Activated naive CD4-positive, alpha-beta T cell treated with anti-CD3 and anti-CD28 coated beads, Interleukin-2, amount 50 U/mL, for 72 hours (primary cell): ENCODE data around the gene MRPS10. TPM values are rescaled to one million over a fixed set of nuclear protein-coding genes. Genes with fewer than 3 reads are reported as not detected.
A peak's percentile ranks its signal among the peaks of the same experiment; 100 is the strongest.

Source experiments
- ATAC-seq, 2 donors: fragments of 150-1000 bp; cut with Tn5 transposase; 2 replicates each; pipeline ENCODE4 v1.10.0; 2021; ENCODE audit warnings: mild to moderate bottlenecking in 2 of 2, moderate library complexity in 2 of 2
- DNase-seq, 2 donors: peaks; one replicate each; pipeline ENCODE4 v3.0.0; 2021 to 2022; ENCODE audit warnings: low spot score in 2 of 2
- H3K27ac Mint-ChIP-seq, 2 donors: one replicate each; pipeline ENCODE4 v1.8.0; 2022; ENCODE audit warnings: mild to moderate bottlenecking in 2 of 2, mixed read lengths in 2 of 2
- H3K36me3 Mint-ChIP-seq, 2 donors: one replicate each; pipeline ENCODE4 v1.8.0; 2022; ENCODE audit warnings: mixed read lengths in 2 of 2
- H3K9me3 Mint-ChIP-seq, 2 donors: one replicate each; pipeline ENCODE4 v1.8.0; 2022; ENCODE audit warnings: mixed read lengths in 2 of 2
- total RNA-seq, 2 donors: library from RNA; stranded (reverse); gene quantifications; one replicate each; pipeline ENCODE4 v1.2.3, GENCODE V29; 2022

MRPS10 gene
- total RNA-seq, 2 donors from 2014 or later: 30.8 to 37.4 TPM

DNA sequence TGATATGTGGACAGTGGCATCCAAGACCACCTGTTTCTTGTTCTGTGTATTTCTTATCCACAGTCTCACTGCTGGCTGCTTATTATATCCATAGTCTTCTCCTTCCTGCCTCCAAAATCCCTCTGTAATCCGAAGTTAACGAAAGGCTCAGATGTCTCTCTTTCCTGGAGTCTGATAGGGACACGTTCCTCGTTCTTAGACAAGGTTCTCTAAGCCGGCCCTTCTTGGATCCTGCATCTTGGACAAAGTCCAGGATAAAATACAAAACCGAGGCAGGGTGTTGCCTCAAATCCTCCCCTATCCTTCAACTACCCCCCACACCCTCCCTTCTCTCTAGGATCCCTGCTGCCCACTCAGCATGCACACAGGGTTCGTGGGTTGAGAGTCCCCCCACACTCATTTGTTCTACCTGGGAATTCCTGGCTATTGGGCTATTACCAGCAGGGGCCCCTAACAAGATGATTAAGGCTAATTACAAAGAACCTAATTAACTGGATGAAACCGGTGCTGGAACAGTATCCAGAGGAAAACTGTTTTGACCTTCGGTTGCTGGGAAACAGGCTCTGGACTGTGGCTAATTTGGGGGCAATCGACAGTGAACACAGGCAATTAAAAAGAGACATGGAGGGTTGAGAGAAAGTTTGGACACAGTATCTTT lies 32.7 kb upstream of the MRPS10 start:
- Mint-ChIP-seq H3K27ac (peak overlapping the region in 1 of 2 donors; percentile 78), H3K36me3 (peaks cover 0 to 11% of the 10 kb centered on the region in 2 donors), H3K9me3 (no peaks in the 10 kb centered on the region)
- ATAC-seq (no peak), DNase-seq (no peak)

DNA sequence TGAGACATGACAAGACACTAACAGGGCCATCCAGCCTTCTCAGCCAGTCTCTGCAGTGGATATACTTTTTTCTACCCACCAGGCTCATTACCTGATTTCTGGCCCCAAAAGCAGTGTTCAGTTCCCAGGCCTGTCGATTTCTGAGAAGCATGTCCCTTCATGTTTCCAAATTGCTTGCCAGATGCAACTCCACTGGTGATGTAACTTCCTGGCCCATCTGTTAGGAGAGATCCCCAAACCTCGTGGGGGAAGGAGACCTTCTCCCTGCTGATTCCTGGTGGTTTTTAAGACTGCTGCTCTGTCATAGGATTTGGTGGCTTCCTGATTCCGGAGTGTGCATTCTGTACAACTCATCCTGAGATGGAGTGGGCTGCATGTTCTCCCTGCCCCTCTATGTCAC lies 31.6 kb upstream of the MRPS10 start:
- no peaks in the 10 kb centered on the region for H3K9me3 Mint-ChIP-seq
- DNase-seq: no peak
- ATAC-seq: no peak
- H3K27ac Mint-ChIP-seq: peak overlapping the region in 1 of 2 donors; percentile 69
- peaks cover 0 to 11% of the 10 kb centered on the region in 2 donors for H3K36me3 Mint-ChIP-seq

DNA sequence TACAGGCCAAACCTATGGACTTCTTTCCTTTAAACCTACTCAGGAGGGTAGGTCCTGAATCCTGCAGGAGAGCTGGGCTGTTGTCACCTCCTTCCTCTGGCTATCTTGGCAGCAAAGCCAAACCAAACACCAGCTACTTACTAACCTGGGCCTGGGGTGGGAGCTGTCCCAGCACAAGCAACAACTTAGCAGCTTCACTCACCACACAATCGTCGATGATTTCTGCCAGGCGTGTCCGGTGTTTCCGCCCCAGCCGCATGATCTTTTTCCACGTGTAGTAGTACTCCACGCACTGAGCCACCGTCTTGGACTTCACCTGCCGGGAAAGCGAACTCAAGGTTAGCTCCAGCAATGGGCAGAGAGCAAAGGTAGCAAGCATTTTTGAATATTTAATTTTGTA lies 25.4 kb upstream of the MRPS10 start:
- H3K36me3 Mint-ChIP-seq: peaks cover 0 to 4% of the 10 kb centered on the region in 2 donors
- no peak for DNase-seq
- no peaks in the 10 kb centered on the region for H3K9me3 Mint-ChIP-seq
- no peak overlapping the region for H3K27ac Mint-ChIP-seq
- ATAC-seq: no peak

DNA sequence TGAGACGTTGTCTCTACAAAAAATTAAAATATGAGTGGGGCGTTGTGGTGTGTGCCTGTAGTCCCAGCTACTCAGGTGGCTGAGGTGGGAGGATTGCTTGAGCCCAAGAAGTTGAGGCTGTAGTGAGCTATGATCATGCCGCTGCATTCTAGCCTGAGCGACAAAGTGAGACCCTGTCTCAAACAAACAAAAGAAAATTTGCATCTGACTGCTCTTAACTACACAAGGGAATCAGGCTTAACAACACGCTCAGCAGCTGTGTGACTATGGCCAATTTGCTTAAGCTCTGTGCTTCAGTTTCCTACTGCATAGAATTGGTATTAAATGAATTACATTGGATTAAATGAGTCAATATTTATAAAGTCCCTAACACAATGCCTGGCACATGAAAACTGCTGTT lies 24.3 kb upstream of the MRPS10 start:
- Mint-ChIP-seq H3K9me3 (no peaks in the 10 kb centered on the region), H3K36me3 (peaks cover 0 to 4% of the 10 kb centered on the region in 2 donors), H3K27ac (peak overlapping the region in 1 of 2 donors; percentile 6)
- ATAC-seq: no peak
- no peak for DNase-seq

DNA sequence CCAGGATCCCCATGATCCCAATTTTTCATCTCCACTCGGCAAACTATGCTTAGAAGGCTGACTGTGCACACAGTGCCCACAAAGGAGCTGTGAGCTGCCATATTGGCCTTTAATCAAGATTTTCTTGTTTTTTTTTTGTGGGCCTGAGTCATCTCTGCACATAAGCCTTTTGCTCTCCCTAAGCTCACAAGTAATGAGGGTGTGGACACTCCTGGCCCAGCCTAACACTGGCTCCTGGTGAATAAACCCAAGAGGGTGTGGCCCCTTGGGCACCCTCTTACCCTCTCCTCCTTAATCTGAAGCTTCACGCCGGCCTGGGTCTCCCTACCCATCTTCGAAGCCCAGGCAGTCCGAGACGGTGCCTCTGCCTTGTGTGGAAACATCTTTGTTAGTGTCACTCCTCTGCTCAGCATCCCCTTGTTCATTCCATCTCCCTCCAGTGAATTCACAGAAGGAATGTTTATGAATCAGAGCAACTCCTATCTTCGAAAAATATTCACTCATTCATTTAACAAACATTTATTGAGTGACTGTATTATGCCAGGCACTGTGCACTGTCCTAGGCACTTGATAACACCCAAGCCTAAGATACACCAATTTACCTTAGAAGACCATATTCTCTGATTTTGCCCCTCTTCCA lies 22.2 kb upstream of the MRPS10 start:
- Mint-ChIP-seq H3K9me3 (no peaks in the 10 kb centered on the region), H3K27ac (peak overlapping the region; percentile 33 to 61), H3K36me3 (peaks cover 0 to 4% of the 10 kb centered on the region in 2 donors)
- DNase-seq (no peak), ATAC-seq (no peak)

DNA sequence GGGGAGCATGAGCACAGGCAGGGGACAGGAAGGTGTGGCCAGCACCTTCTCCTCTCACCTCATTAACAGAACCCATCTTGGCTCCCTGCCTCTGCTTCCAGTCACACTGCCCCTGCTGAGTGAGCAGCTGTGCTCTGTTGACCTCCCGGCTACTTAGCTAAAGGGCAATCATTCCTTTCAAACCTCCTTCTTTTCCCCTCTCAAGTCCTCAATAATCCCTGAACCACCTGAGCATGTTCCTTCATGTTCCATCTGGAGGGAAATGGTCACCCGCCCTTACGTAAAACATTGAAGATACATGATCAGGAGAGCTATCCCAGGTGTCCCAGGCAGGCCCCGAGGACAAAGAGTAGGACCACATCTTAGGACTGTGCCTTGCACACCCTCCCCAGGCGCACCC lies 21.7 kb upstream of the MRPS10 start:
- H3K27ac Mint-ChIP-seq: peak overlapping the region; percentile 1 to 33
- H3K36me3 Mint-ChIP-seq: peaks cover 0 to 4% of the 10 kb centered on the region in 2 donors
- no peak for ATAC-seq

DNA sequence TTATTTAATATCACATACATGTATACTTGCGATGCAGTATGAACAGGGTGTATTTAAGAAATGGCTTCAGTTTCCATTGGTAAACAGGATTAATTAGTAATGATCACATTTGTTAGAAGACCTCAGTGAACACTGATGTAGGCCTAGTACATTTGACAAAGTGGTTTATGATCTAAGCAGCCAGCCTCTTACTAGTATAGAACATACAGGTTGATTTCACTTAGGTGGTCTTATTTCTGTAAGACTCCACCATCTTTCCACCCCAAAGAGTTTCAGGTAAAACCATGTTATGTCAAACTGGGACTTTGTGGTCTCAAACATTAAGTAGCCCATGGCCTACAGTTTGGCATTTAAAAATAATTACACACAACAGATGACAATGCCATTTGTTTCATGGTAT lies 20.2 kb upstream of the MRPS10 start:
- no peaks in the 10 kb centered on the region for H3K9me3 Mint-ChIP-seq
- H3K36me3 Mint-ChIP-seq: peaks cover 0 to 4% of the 10 kb centered on the region in 2 donors
- no peak for ATAC-seq
- no peak for DNase-seq
- peak overlapping the region in 1 of 2 donors; percentile 6 for H3K27ac Mint-ChIP-seq

More for the DNA sequence above, 21.7 kb upstream of the MRPS10 start:
- no peak for DNase-seq
- H3K9me3 Mint-ChIP-seq: no peaks in the 10 kb centered on the region

DNA sequence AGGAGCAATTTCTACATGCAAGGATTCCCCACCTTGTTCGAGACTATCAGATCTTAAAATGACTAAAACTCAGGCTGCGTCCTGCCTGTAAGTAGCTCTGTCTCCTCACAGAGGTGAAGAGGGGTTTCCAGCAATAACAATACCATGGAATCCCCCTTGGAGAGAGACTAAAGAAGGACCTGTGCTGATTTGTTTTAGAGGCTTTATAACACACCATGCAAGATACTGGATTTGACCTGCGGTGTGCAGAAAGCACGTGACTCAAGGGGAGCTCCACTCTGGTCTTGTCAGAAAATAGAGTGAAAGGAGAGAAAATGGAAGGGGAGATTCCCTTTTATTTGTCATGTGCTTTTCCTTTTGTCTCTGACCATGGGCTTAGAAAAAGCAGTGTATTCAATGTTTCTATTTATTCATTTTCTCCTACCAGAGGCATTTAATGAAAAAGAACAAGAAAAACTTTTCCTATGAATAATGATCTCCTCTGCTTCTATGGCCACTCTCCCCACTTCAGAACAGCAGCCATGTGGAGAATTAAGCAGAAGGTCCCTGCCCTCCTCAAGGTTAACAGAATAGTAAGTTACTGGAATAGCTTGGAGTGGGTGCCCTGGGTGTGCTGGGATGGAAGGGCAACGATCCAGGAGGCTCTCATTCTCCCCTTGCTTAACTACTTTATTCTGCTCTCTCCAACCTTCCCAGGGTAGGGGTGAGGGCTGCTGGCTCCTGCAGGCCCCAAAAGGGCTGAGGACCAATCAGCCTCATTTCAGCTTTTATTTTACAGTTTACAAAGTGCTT lies 19.2 kb upstream of the MRPS10 start:
- Mint-ChIP-seq H3K9me3 (no peaks in the 10 kb centered on the region), H3K27ac (peak overlapping the region in 1 of 2 donors; percentile 69), H3K36me3 (peaks cover 0 to 4% of the 10 kb centered on the region in 2 donors)
- DNase-seq (no peak), ATAC-seq (peak; percentile 60 to 68)

DNA sequence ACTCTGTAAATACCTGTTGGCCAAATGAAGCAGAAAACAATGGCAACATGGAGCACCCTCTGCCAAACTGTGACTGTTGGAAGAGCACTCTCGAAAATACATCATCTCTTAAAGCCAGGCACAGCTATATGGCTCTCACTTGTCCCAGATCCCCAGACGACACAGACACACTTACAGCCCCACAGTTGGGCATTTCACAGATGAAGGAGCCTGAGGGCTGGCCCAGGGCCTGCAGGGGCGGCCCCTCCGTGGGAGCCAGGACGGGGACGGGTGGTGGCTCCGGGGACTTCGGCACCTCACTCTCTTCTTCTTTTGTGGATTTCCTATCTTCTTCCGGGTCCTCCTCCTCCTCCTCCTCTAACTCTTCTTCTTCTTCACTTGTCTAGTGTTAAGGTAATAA lies 18.4 kb upstream of the MRPS10 start:
- no peak for ATAC-seq
- no peak for DNase-seq
- no peaks in the 10 kb centered on the region for H3K9me3 Mint-ChIP-seq
- H3K36me3 Mint-ChIP-seq: peaks cover 0 to 4% of the 10 kb centered on the region in 2 donors
- H3K27ac Mint-ChIP-seq: peak overlapping the region in 1 of 2 donors; percentile 69

DNA sequence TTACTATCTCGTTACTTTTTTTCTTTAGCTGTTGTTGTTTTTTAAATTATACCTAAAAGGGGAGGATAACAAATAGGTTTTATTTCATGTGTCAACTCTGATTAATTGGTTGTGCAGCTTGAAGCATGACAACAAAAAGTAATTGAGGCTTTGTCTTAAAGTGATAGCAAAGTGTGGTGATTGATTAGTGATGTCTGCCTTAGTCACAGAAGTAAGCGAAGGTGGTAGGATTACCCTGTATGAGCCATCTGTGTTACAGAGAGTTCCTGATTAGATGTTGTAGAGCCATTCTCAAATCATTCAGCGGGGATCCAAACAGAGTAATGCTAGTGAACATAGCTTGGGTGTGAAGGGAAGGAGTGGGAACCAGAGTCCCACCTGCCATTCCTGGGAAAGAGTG lies 14.4 kb upstream of the MRPS10 start:
- ATAC-seq (no peak), DNase-seq (no peak)
- Mint-ChIP-seq H3K27ac (no peak overlapping the region), H3K36me3 (no peaks in the 10 kb centered on the region), H3K9me3 (no peaks in the 10 kb centered on the region)

DNA sequence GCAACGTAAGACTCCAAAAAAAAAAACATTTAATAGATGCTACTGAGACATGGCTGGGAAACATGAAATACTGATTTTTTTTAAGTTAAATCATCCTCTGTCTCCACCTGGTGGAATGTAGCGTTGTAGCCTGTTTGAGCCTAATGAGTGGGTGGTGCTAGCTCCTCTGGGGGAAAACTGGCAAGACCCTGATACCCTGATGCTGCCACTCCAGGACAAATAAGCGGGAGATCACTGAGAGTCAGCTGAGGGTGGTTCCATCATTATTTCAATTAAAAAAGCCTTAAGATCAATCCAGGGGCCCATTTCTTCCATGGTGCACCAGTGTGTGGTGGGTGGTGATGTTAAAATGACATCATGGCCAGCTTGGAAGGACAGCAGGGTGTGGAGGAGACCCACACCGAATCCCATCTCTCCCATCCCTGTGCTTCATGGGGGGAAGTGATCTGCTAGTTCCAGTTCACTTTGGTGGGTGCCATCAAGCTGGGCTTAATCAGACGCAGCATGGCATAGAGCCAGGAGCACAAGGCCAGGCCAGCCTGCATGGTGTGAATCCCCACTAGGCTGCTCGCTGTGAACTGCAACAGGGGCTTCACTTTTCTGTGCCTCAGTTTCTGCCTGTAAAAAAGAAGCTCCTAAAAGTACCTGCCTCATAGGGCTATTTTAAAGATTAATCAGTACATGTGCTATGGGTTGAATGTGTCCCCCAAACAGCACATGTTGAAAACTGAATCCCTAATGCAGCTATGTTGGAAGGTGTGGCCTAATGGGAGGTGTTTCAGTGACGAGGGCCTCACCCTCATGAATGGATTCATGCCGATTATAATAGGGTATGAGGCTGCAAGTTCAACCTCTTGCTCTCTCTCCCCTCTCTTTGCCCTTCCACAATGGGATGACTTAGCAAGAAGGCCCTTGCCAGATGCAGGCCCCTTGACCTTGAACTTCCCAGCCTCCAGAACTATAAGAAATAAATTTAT lies 13.0 kb upstream of the MRPS10 start:
- H3K9me3 Mint-ChIP-seq: no peaks in the 10 kb centered on the region
- H3K27ac Mint-ChIP-seq: peak overlapping the region in 1 of 2 donors; percentile 58
- no peak for DNase-seq
- peak in 1 of 2 donors; percentile 25 for ATAC-seq
- no peaks in the 10 kb centered on the region for H3K36me3 Mint-ChIP-seq

DNA sequence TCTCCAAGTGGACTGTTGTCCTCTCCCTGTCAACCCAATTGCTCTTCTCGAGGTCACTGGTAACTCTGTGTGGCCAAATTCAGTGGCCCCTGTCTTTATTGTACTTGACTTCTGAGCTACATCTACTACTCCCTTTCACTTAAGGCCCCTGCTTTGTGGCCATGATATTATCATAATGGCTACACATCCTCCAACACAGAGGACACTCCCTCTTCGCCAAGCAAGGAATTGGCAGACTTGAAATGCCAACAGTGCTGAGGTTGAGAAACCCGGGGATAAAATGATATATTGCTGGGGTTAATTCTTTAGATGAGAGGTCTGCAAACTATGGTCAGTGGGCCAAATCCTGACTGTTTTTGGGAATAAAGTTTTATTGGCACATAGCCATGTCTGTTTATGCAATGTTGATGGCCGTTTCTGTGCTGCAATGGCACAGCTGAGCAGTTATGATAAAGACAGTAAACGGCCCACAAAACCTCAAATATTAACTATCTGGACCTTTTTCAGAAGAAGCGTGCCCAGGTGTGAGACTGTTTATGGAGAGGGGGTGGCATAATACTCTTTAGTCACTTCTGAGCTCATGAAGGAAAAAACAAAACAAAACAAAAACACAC lies 12.0 kb upstream of the MRPS10 start:
- no peak for ATAC-seq
- Mint-ChIP-seq H3K27ac (peak overlapping the region; percentile 30 to 85), H3K36me3 (no peaks in the 10 kb centered on the region), H3K9me3 (no peaks in the 10 kb centered on the region)
- no peak for DNase-seq

DNA sequence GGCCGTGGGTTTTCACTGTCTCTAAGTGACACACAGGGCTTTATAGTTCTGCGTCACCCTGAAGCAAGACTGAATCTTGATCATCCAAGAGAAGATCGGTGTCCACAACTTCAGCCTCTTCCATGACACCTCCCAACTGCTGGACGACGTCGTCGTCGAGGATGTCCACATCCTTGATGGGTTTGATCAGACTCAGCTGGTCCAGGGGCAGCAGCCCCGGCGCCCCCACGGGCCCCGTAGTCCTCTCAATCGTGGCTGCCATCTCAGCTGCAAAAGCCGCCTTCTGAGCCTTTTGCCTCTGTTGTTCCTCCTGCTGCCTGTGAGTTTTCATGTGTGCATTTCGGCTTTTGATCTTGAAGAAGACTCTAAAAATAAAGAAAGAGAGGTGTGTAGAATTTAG lies 10.6 kb upstream of the MRPS10 start:
- ATAC-seq (no peak), DNase-seq (no peak)
- peak overlapping the region; percentile 30 to 81 for H3K27ac Mint-ChIP-seq
- no peaks in the 10 kb centered on the region for H3K9me3 Mint-ChIP-seq
- no peaks in the 10 kb centered on the region for H3K36me3 Mint-ChIP-seq

DNA sequence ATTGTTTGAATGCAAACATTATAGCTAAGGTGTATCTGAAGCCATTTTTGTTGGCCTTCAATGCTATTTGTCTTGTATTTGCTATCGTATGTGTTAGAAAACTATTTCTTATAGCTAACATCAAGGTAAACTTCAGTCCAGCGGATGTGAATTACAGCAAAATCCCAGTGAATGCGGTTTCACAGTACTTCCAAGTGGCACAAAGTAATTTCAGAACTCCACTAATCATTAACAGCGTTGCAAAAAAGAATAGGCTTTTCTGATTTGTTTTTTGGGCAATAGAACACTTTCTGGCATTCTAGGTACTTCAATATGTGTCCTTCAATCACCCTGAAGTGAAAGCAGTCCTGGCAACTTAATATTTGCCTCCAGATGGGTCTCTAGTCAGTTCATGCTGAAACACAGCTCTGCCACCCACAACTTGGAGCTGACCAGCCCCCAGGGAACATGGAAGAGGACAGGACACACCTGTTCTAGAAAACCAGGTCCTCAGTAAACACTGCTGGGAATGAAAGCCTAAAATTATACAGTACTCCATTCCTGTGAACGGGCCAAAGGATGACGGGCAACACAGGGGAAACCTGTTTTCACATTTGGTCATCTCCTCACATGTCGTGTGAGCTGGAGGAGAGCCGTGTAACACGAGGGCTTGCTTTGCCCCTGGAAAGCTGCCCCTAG lies 9.7 kb upstream of the MRPS10 start:
- Mint-ChIP-seq H3K36me3 (no peaks in the 10 kb centered on the region), H3K27ac (peak overlapping the region in 1 of 2 donors; percentile 9), H3K9me3 (no peaks in the 10 kb centered on the region)
- DNase-seq (no peak), ATAC-seq (no peak)

DNA sequence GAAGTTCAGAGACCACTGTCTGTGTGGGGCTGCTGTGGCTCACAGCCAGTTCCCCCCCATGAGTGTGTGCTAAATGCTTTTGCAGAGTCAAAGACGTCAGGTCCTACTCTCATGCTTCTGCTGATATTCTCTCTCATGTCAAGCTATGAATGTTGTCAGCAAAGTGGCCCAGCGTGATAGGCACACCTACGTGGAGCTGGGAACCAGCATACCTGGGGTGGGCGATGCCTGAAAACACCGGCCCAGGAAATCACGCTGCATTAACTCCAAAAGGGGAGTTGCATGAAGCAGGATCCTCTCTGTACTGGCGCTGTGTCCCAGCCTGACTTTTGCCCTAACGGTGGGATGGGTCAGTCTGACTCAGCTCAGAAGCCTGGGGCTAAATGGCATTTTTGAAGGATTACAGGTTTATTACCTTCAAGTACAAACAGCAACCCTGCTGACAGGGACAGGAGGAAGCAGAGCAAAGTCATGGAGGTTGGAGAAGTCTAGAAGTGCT lies 9.0 kb upstream of the MRPS10 start:
- Mint-ChIP-seq H3K27ac (peak overlapping the region in 1 of 2 donors; percentile 9), H3K36me3 (no peaks in the 10 kb centered on the region), H3K9me3 (no peaks in the 10 kb centered on the region)
- ATAC-seq: no peak
- DNase-seq: no peak
